ENCODE measurements around the gene RSAD1.

DNA sequence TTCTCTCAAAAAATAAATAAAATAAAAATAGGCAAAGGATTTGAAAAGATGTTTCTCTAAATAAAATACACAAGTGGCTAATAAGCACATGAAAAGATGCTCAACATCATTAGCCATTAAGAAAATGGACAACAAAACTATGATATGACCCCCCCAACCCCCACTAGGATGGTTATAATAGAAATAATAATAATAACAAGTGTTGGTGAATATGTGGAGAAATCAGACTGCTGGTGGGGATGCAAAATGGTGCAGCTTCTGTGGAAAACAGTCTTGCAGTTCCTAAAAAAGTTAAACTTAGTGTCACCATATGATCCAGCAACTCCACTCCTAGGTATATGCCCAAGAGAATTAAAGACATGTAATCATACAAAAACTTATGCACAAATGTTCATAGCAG lies 20.6 kb downstream of the RSAD1 start:
- TF ChIP-seq, protein P1, sequence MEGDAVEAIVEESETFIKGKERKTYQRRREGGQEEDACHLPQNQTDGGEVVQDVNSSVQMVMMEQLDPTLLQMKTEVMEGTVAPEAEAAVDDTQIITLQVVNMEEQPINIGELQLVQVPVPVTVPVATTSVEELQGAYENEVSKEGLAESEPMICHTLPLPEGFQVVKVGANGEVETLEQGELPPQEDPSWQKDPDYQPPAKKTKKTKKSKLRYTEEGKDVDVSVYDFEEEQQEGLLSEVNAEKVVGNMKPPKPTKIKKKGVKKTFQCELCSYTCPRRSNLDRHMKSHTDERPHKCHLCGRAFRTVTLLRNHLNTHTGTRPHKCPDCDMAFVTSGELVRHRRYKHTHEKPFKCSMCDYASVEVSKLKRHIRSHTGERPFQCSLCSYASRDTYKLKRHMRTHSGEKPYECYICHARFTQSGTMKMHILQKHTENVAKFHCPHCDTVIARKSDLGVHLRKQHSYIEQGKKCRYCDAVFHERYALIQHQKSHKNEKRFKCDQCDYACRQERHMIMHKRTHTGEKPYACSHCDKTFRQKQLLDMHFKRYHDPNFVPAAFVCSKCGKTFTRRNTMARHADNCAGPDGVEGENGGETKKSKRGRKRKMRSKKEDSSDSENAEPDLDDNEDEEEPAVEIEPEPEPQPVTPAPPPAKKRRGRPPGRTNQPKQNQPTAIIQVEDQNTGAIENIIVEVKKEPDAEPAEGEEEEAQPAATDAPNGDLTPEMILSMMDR (IDR thresholded peaks at IDR 0.05), result no peak
- TF ChIP-seq TEAD4 (IDR thresholded peaks at IDR 0.05; ENCODE audit: borderline replicate concordance, insufficient read depth) (no peak), GATA2 (CRISPR knock-in tag; IDR thresholded peaks at IDR 0.05) (no peak), SIN3A (IDR thresholded peaks at IDR 0.05; ENCODE audit: borderline replicate concordance, low read depth, low read length) (no peak), EZH2phosphoT487 (IDR thresholded peaks at IDR 0.05; ENCODE audit: borderline replicate concordance, low read depth) (no peak), YY1 (IDR thresholded peaks at IDR 0.05; ENCODE audit: low read depth) (no peak), GABPA (IDR thresholded peaks at IDR 0.05; ENCODE audit: low read depth) (no peak), MXI1 (IDR thresholded peaks at IDR 0.05; ENCODE audit: low read depth, low read length) (no peak), NRF1 (IDR thresholded peaks at IDR 0.05; ENCODE audit: low read depth, low read length) (no peak), RAD21 (IDR thresholded peaks at IDR 0.05; ENCODE audit: low read length) (no peak)
- TF ChIP-seq, protein P2, sequence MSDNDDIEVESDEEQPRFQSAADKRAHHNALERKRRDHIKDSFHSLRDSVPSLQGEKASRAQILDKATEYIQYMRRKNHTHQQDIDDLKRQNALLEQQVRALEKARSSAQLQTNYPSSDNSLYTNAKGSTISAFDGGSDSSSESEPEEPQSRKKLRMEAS (IDR thresholded peaks at IDR 0.05; ENCODE audit: low read depth), result no peak
- TF ChIP-seq, protein P3, sequence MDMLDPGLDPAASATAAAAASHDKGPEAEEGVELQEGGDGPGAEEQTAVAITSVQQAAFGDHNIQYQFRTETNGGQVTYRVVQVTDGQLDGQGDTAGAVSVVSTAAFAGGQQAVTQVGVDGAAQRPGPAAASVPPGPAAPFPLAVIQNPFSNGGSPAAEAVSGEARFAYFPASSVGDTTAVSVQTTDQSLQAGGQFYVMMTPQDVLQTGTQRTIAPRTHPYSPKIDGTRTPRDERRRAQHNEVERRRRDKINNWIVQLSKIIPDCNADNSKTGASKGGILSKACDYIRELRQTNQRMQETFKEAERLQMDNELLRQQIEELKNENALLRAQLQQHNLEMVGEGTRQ (IDR thresholded peaks at IDR 0.05; ENCODE audit: borderline replicate concordance, low read depth, low read length), result no peak
- TF ChIP-seq, protein P4, sequence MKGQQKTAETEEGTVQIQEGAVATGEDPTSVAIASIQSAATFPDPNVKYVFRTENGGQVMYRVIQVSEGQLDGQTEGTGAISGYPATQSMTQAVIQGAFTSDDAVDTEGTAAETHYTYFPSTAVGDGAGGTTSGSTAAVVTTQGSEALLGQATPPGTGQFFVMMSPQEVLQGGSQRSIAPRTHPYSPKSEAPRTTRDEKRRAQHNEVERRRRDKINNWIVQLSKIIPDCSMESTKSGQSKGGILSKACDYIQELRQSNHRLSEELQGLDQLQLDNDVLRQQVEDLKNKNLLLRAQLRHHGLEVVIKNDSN (IDR thresholded peaks at IDR 0.05; ENCODE audit: borderline replicate concordance, low read depth), result no peak

All from SK-N-SH (cell line).